Measurements from ENCODE around the gene DMD.
"Not testable (repeated sequence)": the region's sequence is repeated elsewhere in the genome, so short reads cannot be mapped to it uniquely, and the experiment has no call there.

The DMD gene

GRCh38 chrX:32448320-32448719, 763.0 kb downstream of the DMD start:
- no peak overlapping the region for H3K4me3 ChIP-seq (ENCODE audit: low read length)
- peak; percentile 1 for DNase-seq (ENCODE audit: low read depth, low spot score)

- no peak for DNase-seq (ENCODE audit: low read depth, low spot score)
- H3K4me3 ChIP-seq (ENCODE audit: low read length): no peak overlapping the region
Measured at GRCh38 chrX:32447640-32448039, 763.7 kb downstream of the DMD start.

DNA sequence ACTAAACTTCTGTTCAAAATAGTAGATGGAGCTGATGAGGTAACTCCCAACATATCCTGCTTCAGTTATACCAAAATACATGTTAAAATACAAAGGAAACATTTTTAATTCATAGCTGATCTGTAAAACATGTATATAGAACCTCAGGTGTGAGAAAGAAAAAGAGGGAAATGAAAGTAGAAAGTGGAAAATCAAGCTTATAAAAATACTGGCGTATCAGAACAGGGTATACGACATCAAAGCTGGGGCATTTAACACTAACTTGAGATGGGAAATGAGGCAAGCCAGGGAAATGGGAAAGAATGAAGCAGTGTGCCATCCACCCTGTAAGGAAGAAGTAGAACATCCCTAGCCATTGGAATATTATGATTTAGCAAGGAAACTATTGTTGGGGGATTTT, 767.5 kb downstream of the DMD start:
- no peak overlapping the region for H3K4me3 ChIP-seq (ENCODE audit: low read length)
- no peak for DNase-seq (ENCODE audit: low read depth, low spot score)

- DNase-seq (ENCODE audit: low read depth, low spot score): no peak
- H3K4me3 ChIP-seq (ENCODE audit: low read length): no peak overlapping the region
Measured at GRCh38 chrX:32421266-32421665, 790.1 kb downstream of the DMD start.

GRCh38 chrX:32408389-32408788, 803.0 kb downstream of the DMD start:
- H3K4me3 ChIP-seq (ENCODE audit: low read length): no peak overlapping the region
- peak; percentile 8 for DNase-seq (ENCODE audit: low read depth, low spot score)

DNA sequence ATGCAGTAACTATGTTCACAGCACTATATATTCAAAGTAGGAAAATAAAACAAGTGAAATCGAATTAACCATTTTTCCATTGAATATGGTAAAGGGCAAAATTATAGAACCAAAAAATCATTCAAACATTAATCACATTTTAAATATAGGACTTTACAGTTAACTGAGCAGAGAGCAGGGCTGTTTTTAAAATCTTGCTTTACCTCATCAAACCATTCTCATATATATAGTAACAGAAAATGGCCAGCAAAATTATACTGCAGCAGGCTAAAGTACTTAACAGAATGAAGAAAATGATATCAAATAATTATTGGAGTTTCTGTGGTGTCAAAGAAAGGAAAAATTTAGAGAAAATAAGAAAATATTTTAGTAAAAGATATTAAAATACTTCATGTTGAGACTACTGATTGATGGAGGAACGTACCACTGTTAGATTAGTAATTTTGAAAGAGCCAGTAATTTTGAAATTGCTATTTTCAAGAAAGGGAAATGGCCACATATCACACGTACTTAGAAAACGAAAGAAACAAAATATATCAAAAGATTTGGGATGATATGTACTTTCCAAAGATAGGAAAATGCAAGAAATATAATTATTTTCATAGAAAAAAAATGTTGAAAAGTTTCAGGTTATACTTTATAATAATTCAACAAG, 813.7 kb downstream of the DMD start:
- no peak for DNase-seq (ENCODE audit: low read depth, low spot score)
- no peak overlapping the region for H3K4me3 ChIP-seq (ENCODE audit: low read length)

GRCh38 chrX:32395878-32396277, 815.5 kb downstream of the DMD start:
- no peak for DNase-seq (ENCODE audit: low read depth, low spot score)
- no peak overlapping the region for H3K4me3 ChIP-seq (ENCODE audit: low read length)

DNA sequence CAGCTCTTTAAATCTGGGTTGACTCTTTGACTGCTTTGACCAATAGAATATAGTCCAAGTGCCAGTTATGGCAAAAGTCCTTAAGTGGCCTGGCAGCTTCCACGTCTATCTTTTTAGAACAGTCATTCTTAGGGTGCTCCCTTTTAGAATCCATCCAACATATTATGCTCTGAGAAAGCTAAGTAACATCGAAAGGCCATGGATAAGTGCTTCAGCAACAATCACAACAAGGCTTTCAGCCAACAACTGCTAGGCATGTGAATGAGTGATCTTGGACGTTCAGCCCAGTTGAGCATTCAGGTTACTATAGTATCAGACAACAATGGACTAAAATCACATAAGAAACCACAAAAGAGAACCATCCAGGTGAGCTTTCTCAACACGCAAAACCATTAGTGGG, 818.7 kb downstream of the DMD start:
- H3K4me3 ChIP-seq (ENCODE audit: low read length): no peak overlapping the region
- no peak for DNase-seq (ENCODE audit: low read depth, low spot score)

- no peak overlapping the region for H3K4me3 ChIP-seq (ENCODE audit: low read length)
- DNase-seq (ENCODE audit: low read depth, low spot score): no peak
Measured at GRCh38 chrX:32370456-32371205, 840.7 kb downstream of the DMD start.

DNA sequence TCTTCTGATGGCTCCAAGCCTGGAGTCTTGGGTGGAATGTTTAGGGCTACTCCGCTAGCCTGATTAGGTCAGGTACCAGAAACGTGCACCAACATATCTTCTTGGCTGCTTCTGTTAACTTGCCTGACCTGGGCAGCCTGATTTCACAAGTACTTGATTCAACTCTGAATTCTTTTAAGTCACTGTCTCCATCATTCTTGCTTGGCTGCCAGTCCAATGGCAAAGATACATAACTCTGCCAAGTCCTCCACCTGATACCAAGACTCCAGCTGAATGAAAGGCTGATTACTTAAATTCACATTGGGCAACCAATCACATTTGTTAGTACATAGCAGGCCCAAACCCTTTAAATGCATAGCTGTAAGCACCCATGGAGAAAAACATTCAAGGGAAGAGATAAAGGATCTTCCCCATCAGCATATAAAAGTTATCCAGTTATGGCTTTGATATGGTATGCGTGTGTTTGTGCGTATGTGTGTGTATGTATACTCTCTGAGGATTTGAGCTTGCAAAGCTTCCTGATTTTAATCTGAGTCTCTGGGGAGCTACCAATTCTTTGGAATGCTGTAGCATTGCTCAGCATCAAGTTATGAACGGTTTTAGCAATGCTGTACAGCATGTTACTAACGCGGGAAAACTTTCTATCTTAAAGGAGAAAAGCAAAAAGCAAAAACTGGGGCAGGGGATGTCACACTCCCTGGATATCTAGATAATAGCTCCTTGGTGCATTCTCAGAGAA, 917.2 kb downstream of the DMD start:
- no peak overlapping the region for H3K4me3 ChIP-seq (ENCODE audit: low read length)
- no peak for DNase-seq (ENCODE audit: low read depth, low spot score)

DNA sequence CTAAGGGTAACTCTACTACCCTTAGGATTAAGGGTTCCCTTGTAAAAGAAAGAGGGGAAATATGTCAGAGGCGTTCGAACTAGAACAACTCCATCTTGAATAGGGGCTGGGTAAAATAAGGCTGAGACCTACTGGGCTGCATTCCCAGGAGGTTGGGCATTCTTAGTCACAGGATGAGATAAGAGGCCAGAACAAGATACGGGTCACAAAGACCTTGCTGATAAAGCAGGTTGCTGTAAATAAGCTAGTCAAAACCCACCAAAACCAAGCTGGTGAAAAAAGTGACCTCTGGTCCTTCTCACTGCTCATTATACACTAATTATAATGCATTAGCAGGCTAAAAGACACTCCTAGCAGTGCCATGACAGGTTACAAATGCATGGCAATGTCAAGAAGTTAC, 922.0 kb downstream of the DMD start:
- H3K4me3 ChIP-seq (ENCODE audit: low read length): no peak overlapping the region
- no peak for DNase-seq (ENCODE audit: low read depth, low spot score)

- DNase-seq (ENCODE audit: low read depth, low spot score): no peak
- H3K4me3 ChIP-seq (ENCODE audit: low read length): no peak overlapping the region
Measured at GRCh38 chrX:32281853-32282252, 929.5 kb downstream of the DMD start.

- DNase-seq (ENCODE audit: low read depth, low spot score): no peak
- H3K4me3 ChIP-seq (ENCODE audit: low read length): no peak overlapping the region
Measured at GRCh38 chrX:32280921-32281320, 930.4 kb downstream of the DMD start.

- DNase-seq (ENCODE audit: low read depth, low spot score): no peak
- no peak overlapping the region for H3K4me3 ChIP-seq (ENCODE audit: low read length)
Measured at GRCh38 chrX:32280489-32280888, 930.9 kb downstream of the DMD start.

DNA sequence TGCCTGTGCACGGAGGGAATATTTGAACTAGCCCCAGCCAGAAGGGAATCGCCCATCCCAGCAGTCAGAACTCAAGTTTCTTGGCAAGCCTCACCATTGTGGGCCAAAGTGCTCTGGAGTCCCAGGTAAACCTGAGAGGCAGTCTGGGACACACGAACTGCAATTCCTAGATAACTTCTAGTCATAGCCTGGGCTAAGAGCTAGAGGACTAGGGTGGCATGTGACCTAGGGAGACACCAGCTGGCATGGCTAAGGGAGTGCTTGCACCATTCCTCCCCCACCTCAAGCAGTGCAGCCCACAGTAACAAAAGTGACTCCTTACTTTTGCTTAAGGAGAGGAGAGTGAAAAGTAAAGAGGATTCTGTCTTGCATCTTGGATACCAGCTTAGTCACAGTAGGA, 935.2 kb downstream of the DMD start:
- no peak for DNase-seq (ENCODE audit: low read depth, low spot score)
- H3K4me3 ChIP-seq (ENCODE audit: low read length): no peak overlapping the region

DNA sequence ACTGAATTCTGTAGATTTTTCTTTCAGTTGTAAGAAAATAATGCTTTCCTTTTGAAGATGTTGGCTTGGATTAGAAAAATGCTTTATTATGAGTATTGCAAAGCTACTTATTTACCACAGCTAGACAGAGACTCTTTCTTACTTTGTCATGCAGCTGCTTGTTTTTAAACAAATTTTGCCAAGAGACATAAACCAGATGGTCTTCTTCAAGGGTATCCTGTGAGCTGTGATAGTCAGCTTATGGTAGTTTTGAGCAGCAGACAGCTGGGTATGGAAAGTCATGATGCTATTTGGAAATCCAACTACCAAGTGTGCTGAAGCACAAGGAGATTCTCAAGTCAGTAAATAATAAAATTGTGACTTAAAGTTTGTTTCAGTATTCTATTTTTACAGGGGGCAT, 941.5 kb downstream of the DMD start:
- H3K4me3 ChIP-seq (ENCODE audit: low read length): no peak overlapping the region
- no peak for DNase-seq (ENCODE audit: low read depth, low spot score)

DNA sequence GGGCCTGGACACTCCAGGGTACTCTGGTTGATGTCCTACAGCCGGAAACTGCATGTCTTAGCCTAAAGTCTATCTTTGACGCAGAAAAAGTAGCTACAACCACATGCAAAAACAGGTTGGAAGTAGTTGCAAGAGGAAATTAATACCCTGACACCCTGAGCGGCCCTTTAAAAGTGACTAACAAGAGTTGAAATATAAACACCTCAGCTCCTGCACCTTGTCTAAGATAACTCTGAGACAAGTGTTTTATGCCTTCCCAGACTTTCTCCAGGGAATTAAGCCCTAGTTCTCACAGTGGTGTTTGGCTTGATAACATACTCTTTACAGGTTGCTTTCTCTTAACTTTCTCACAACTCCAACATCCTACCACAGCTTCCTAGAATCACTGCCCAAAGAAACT, 943.1 kb downstream of the DMD start:
- no peak for DNase-seq (ENCODE audit: low read depth, low spot score)
- H3K4me3 ChIP-seq (ENCODE audit: low read length): no peak overlapping the region

DNA sequence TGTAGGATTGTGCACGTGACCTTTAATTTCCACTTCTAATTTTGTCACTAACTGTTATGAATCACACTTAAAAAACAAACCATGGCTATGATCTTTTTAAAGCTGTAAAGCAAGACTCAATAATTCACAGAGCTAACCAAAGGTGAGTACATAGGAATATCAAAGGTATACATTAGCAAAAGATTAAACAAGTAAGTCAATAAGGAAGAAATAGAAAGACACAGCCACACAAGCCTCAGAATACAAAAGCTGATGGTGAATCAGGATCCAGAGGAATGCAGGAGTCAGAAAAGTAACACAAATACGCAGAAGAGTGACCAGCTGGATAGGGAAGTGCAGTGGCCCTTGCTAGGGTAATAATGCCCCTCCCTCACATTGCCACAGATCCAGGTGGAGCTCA, 943.6 kb downstream of the DMD start:
- H3K4me3 ChIP-seq (ENCODE audit: low read length): no peak overlapping the region
- DNase-seq (ENCODE audit: low read depth, low spot score): no peak

GRCh38 chrX:32246675-32247074, 964.7 kb downstream of the DMD start:
- DNase-seq (ENCODE audit: low read depth, low spot score): peak; percentile 15
- H3K4me3 ChIP-seq (ENCODE audit: low read length): not testable (repeated sequence)

- no peak for DNase-seq (ENCODE audit: low read depth, low spot score)
Measured at GRCh38 chrX:32195611-32196010, 1015.7 kb downstream of the DMD start.

More at GRCh38 chrX:32195611-32196010, 1015.7 kb downstream of the DMD start:
- no peak overlapping the region for H3K4me3 ChIP-seq (ENCODE audit: low read length)

Measured in Jurkat, Clone E6-1 (cell line).